ENCODE results near the gene PDLIM7. TPM values are rescaled to one million over a fixed set of nuclear protein-coding genes. Genes with fewer than 3 reads are reported as not detected.

Gene PDLIM7
- polyA plus RNA-seq, 1 of the 3 experiments (the other 2 are of a cell fraction) = 206 TPM

DNA sequence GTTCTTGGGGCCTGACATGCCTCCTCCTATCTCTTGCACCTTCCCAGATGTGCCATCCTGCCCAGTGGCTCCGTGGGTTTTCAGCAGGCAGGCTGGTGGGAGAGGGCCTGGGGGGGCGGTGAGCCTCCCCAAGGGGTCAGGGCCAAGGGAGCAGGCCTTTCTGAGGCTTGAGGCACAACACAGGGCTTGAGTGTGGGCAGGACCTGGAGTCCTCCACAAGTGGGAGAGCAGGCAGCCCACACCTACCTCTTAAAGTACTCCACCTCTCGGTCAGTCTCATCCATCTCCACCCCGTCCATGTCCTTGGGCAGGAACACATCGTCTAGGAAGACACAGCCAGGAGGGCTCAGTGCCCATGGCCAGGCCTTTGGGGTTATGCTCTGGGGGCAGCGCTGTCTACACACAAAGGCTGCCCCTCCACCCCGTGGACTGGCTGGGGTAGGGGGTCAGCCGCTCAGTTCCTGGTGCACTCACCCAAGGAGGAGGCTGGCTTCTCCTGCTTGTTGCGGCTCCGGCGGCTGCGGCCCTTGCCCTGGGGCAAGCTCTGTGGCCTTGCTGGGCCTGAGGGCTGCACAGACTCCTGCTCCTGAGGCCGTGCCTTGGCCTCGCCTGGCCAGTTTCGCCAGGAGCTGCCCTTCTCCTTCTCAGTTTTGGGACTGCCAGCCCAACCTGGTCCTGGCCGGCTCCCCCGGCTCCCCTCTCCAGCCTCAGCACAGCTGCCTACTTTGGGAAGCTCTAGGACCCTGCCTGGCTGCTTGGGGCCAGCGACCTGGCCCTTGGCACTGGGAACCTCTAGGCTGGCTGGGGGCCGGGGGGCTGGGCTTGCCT, 26.5 kb upstream of the PDLIM7 start (continued):
- no peak for TF ChIP-seq EZH2phosphoT487 (IDR thresholded peaks at IDR 0.05; ENCODE audit: borderline replicate concordance, low read depth)
- TF ChIP-seq EP300 (IDR thresholded peaks at IDR 0.05; ENCODE audit: borderline replicate concordance in 1 of 2, low read depth in 1 of 2, low read length in 1 of 2) = no peak
- TF ChIP-seq TEAD4 (IDR thresholded peaks at IDR 0.05; ENCODE audit: borderline replicate concordance, insufficient read depth) = no peak

DNA sequence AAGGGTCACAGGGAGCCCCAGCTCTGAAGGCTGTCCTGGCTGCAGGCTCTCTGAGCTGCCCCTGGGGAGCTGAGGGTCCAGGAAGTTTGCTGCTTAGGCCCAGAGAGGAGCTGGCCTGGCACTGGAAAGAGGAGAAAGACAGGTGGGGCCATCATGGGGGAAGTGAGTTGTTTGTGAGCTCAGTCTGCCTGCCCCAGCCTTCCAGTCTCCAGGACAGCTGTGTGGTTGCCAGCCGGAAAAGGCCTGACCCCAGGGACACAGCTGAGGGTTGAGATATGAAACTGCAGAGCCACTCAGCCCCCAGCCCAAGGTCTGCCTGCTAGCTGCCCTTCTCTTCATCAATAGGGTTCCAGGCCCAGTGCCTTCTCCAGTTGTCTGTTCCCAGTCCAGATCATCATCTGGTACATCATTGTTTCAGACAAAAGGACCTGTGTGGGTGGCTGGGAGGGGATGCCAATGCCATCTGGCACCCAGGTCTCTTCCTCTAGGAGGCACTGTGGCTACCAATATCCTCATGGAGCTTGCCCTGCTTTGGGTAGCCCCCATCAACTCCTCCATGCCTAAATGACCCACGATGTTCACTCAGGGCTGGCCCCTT, 23.6 kb upstream of the PDLIM7 start:
- no peaks in the 10 kb centered on the region for H3K9me2 ChIP-seq
- peaks cover under 1 to 9% of the 10 kb centered on the region in 2 experiments; a peak in 1 of 4 replicates for H3K4me1 ChIP-seq (ENCODE audit: control insufficient read depth in 1 of 2, insufficient read depth in 2 of 2, low read depth in 1 of 2, low read length in 1 of 2)
- ChIA-PET POLR2A (interaction anchor here (1.3 kb wide), 1 partner anchor 28 kb away, joined by 4 read pairs; no protein-coding TSS in a partner anchor), CTCF (interaction anchor here (0.9 to 3.7 kb wide), 3 partner anchors 20 to 64 kb away, joined by 3 to 15 read pairs (median 3); no protein-coding TSS in a partner anchor)
- H3K27me3 ChIP-seq (ENCODE audit: insufficient read depth) = no peaks in the 10 kb centered on the region
- H3K79me2 ChIP-seq (ENCODE audit: insufficient read depth) = peaks cover 21% of the 10 kb centered on the region
- no peak overlapping the region for H3K4me2 ChIP-seq
- H2AFZ ChIP-seq (ENCODE audit: low read depth) = no peak overlapping the region
- no peak overlapping the region for H3K4me3 ChIP-seq (ENCODE audit: low read depth in 2 of 2, low read length in 1 of 2)
- DNase-seq = no peak
- H3K9ac ChIP-seq = no peak overlapping the region
- TF ChIP-seq YY1 (IDR thresholded peaks at IDR 0.05; ENCODE audit: low read depth) = no peak
- TF ChIP-seq TEAD4 (IDR thresholded peaks at IDR 0.05; ENCODE audit: borderline replicate concordance, insufficient read depth) = no peak
- no peak for TF ChIP-seq RAD21 (IDR thresholded peaks at IDR 0.05; ENCODE audit: low read length)
- TF ChIP-seq NRF1 (IDR thresholded peaks at IDR 0.05; ENCODE audit: low read depth, low read length) = no peak
- TF ChIP-seq, protein P1, sequence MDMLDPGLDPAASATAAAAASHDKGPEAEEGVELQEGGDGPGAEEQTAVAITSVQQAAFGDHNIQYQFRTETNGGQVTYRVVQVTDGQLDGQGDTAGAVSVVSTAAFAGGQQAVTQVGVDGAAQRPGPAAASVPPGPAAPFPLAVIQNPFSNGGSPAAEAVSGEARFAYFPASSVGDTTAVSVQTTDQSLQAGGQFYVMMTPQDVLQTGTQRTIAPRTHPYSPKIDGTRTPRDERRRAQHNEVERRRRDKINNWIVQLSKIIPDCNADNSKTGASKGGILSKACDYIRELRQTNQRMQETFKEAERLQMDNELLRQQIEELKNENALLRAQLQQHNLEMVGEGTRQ (IDR thresholded peaks at IDR 0.05; ENCODE audit: borderline replicate concordance, low read depth, low read length) = no peak
- WGBS (ENCODE audit: low lambda C conversion rate) = 64% methylated on average over 2 of the region's 2 CpGs
- no peak overlapping the region for H3K27ac ChIP-seq (ENCODE audit: low read depth in 2 of 2, low read length in 1 of 2)
- H4K20me1 ChIP-seq (ENCODE audit: insufficient read depth) = no peaks in the 10 kb centered on the region
- H3F3A ChIP-seq (replicated peaks; ENCODE audit: insufficient read depth) = peaks cover 10% of the 10 kb centered on the region
- H3K9me3 ChIP-seq = no peaks in the 10 kb centered on the region
- H3K36me3 ChIP-seq (replicated peaks in 1 of 2; ENCODE audit: control insufficient read depth in 1 of 2, insufficient read depth in 2 of 2, low read length in 1 of 2) = peaks cover 12 to 57% of the 10 kb centered on the region in 2 experiments

DNA sequence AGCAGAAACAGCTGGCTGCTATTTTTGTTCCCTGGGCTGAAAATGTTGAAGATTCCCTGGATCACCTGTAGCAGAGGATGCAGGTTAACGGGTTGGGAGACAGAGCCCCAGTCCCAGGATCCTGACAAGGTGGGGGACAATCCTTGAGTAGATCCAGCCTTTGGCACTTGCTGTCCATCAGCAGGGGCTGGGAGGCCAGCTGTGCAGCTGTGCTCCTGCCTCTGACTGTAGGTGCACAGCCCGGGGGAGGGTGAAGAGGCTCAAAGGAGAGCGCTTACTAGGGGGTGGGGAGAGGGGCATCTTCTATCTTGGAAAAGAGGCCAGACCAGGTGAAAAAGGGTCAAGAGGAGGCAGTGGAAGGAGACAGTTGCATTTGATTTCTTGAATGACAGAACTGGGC, 22.9 kb upstream of the PDLIM7 start:
- Histone ChIP-seq H3K27ac (ENCODE audit: low read depth in 2 of 2, low read length in 1 of 2) (no peak overlapping the region), H3K4me2 (no peak overlapping the region), H3K4me1 (ENCODE audit: control insufficient read depth in 1 of 2, insufficient read depth in 2 of 2, low read depth in 1 of 2, low read length in 1 of 2) (peaks cover 6 to 15% of the 10 kb centered on the region in 2 experiments; a peak in 2 of 4 replicates), H3K36me3 (replicated peaks in 1 of 2; ENCODE audit: control insufficient read depth in 1 of 2, insufficient read depth in 2 of 2, low read length in 1 of 2) (peaks cover 16 to 56% of the 10 kb centered on the region in 2 experiments), H2AFZ (ENCODE audit: low read depth) (no peak overlapping the region), H3K79me2 (ENCODE audit: insufficient read depth) (peaks cover 29% of the 10 kb centered on the region), H4K20me1 (ENCODE audit: insufficient read depth) (no peaks in the 10 kb centered on the region), H3K9ac (no peak overlapping the region), H3F3A (replicated peaks; ENCODE audit: insufficient read depth) (peaks cover 10% of the 10 kb centered on the region), H3K4me3 (ENCODE audit: low read depth in 2 of 2, low read length in 1 of 2) (no peak overlapping the region), H3K9me3 (no peaks in the 10 kb centered on the region), H3K27me3 (ENCODE audit: insufficient read depth) (no peaks in the 10 kb centered on the region), H3K9me2 (no peaks in the 10 kb centered on the region)
- ChIA-PET POLR2A (no interaction called here), CTCF (interaction anchor here (1.0 to 3.7 kb wide), 4 partner anchors 13 to 26 kb away, joined by 3 to 15 read pairs (median 3); no protein-coding TSS in a partner anchor)
- TF ChIP-seq TCF12 (IDR thresholded peaks at IDR 0.05) = no peak
- TF ChIP-seq EP300 (IDR thresholded peaks at IDR 0.05; ENCODE audit: borderline replicate concordance in 1 of 2, low read depth in 1 of 2, low read length in 1 of 2) = no peak
- TF ChIP-seq YY1 (IDR thresholded peaks at IDR 0.05; ENCODE audit: low read depth) = no peak
- TF ChIP-seq MXI1 (IDR thresholded peaks at IDR 0.05; ENCODE audit: low read depth, low read length) = no peak
- TF ChIP-seq FOXM1 (IDR thresholded peaks at IDR 0.05; ENCODE audit: low read depth) = no peak
- TF ChIP-seq RAD21 (IDR thresholded peaks at IDR 0.05; ENCODE audit: low read length) = no peak
- no peak for TF ChIP-seq TAF1 (IDR thresholded peaks at IDR 0.05; ENCODE audit: borderline replicate concordance, low read depth, low read length)
- no peak for TF ChIP-seq RXRA (IDR thresholded peaks at IDR 0.05; ENCODE audit: borderline replicate concordance, low read depth)
- no peak for TF ChIP-seq FOXJ3 (CRISPR knock-in tag; IDR thresholded peaks at IDR 0.05)
- TF ChIP-seq, protein P2, sequence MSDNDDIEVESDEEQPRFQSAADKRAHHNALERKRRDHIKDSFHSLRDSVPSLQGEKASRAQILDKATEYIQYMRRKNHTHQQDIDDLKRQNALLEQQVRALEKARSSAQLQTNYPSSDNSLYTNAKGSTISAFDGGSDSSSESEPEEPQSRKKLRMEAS (IDR thresholded peaks at IDR 0.05; ENCODE audit: low read depth) = no peak
- TF ChIP-seq, protein P3, sequence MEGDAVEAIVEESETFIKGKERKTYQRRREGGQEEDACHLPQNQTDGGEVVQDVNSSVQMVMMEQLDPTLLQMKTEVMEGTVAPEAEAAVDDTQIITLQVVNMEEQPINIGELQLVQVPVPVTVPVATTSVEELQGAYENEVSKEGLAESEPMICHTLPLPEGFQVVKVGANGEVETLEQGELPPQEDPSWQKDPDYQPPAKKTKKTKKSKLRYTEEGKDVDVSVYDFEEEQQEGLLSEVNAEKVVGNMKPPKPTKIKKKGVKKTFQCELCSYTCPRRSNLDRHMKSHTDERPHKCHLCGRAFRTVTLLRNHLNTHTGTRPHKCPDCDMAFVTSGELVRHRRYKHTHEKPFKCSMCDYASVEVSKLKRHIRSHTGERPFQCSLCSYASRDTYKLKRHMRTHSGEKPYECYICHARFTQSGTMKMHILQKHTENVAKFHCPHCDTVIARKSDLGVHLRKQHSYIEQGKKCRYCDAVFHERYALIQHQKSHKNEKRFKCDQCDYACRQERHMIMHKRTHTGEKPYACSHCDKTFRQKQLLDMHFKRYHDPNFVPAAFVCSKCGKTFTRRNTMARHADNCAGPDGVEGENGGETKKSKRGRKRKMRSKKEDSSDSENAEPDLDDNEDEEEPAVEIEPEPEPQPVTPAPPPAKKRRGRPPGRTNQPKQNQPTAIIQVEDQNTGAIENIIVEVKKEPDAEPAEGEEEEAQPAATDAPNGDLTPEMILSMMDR (IDR thresholded peaks at IDR 0.05) = no peak
- TF ChIP-seq ELF1 (IDR thresholded peaks at IDR 0.05) = no peak
- no peak for TF ChIP-seq GABPA (IDR thresholded peaks at IDR 0.05; ENCODE audit: low read depth)
- TF ChIP-seq, protein P4, sequence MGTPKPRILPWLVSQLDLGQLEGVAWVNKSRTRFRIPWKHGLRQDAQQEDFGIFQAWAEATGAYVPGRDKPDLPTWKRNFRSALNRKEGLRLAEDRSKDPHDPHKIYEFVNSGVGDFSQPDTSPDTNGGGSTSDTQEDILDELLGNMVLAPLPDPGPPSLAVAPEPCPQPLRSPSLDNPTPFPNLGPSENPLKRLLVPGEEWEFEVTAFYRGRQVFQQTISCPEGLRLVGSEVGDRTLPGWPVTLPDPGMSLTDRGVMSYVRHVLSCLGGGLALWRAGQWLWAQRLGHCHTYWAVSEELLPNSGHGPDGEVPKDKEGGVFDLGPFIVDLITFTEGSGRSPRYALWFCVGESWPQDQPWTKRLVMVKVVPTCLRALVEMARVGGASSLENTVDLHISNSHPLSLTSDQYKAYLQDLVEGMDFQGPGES (IDR thresholded peaks at IDR 0.05; ENCODE audit: low read depth, low read length) = no peak
- 98% methylated on average over 3 of the region's 3 CpGs for WGBS (ENCODE audit: low lambda C conversion rate)
- DNase-seq = no peak
